ENCODE data around the gene SCAF1. TPM values are rescaled to one million over a fixed set of nuclear protein-coding genes. Genes with fewer than 3 reads are reported as not detected.

SCAF1 gene
- total and polyA plus RNA-seq, 10 of the 15 experiments (the other 5 are each of a cell fraction or from before 2014, with no cell fraction given), result 0.18 to 77.0 (median 5.3) TPM

- no peak for TF ChIP-seq ZBTB40 (IDR thresholded peaks at IDR 0.05; ENCODE audit: borderline replicate concordance)
- no peak for TF ChIP-seq ZBTB4 (CRISPR knock-in tag; IDR thresholded peaks at IDR 0.05)
- no peak for TF ChIP-seq KLF5 (IDR thresholded peaks at IDR 0.05; ENCODE audit: partially characterized antibody)
- 0 out of 2 replicates have a peak, but pooled peaks have one; percentile 39 for TF ChIP-seq HCFC1 (IDR thresholded peaks at IDR 0.05; ENCODE audit: low read length)
- TF ChIP-seq JUND (IDR thresholded peaks at IDR 0.05; ENCODE audit: low read depth, low read length), result no peak
- TF ChIP-seq SMC3 (IDR thresholded peaks at IDR 0.05; ENCODE audit: borderline replicate concordance, low read length), result peak; percentile 51; the same call in 1 of the 2 replicates
- no peak for TF ChIP-seq POLR2AphosphoS2 (IDR thresholded peaks at IDR 0.05; ENCODE audit: low read depth, low read length)
- TF ChIP-seq SUPT20H (IDR thresholded peaks at IDR 0.05; ENCODE audit: borderline replicate concordance, control insufficient read depth, low read depth, low read length), result no peak
- no peak for TF ChIP-seq GATAD2B (conservative IDR thresholded peaks at IDR 0.05; ENCODE audit: low read depth)
- TF ChIP-seq BHLHE40 (IDR thresholded peaks at IDR 0.05; ENCODE audit: borderline replicate concordance in 1 of 2, low read depth in 2 of 2, low read length in 1 of 2), result peak; percentile 40 to 58; a peak in 3 of 4 replicates
- peak; percentile 76 for TF ChIP-seq RAD21 (IDR thresholded peaks at IDR 0.05; ENCODE audit: insufficient read depth, low read depth, low read length)
- TF ChIP-seq ZNF24 (IDR thresholded peaks at IDR 0.05), result no peak
- TF ChIP-seq ZBTB11 (CRISPR knock-in tag; IDR thresholded peaks at IDR 0.05), result no peak
- no peak for TF ChIP-seq ZNF274 (IDR thresholded peaks at IDR 0.05; ENCODE audit: insufficient read depth, insufficient read length)
- TF ChIP-seq RUNX3 (IDR thresholded peaks at IDR 0.05; ENCODE audit: low read length), result peak; percentile 37
- peak; percentile 41 for TF ChIP-seq SP1 (IDR thresholded peaks at IDR 0.05; ENCODE audit: low read depth, low read length)
- no peak for TF ChIP-seq TAF1 (IDR thresholded peaks at IDR 0.05; ENCODE audit: borderline replicate concordance, low read depth, low read length)
These were observed 38.7 kb downstream of the SCAF1 start (continued) for GRCh38 chr19:49680421-49681351.
